AG10803 (cell line): ENCODE data around the gene STK39.

Experiments used
- DNase-seq: peaks from one replicate; pipeline ENCODE4 v3.0.0; 2010; ENCODE audit warnings: low read depth
- H3K4me3 ChIP-seq: 2 replicates; pipeline ENCODE4 v1.5.1; 2011; ENCODE audit warnings: mild to moderate bottlenecking, low read length, control low read depth
- CTCF ChIP-seq: conservative IDR thresholded peaks from 2 replicates; pipeline ENCODE4 v1.5.1; 2011; ENCODE audit warnings: mild to moderate bottlenecking, low read length, control low read depth, inconsistent platforms

The STK39 gene

GRCh38 chr2:167972020-167972419 is 275.4 kb downstream of the STK39 start:
- no peak overlapping the region for H3K4me3 ChIP-seq
- no peak for DNase-seq
- no peak for TF ChIP-seq CTCF

- no peak for TF ChIP-seq CTCF
- no peak overlapping the region for H3K4me3 ChIP-seq
- DNase-seq, result no peak
Measured at GRCh38 chr2:167966937-167967913, 280.2 kb downstream of the STK39 start.

- no peak for TF ChIP-seq CTCF
- DNase-seq, result peak; percentile 31
- no peak overlapping the region for H3K4me3 ChIP-seq
Measured at GRCh38 chr2:167965907-167966761, 281.3 kb downstream of the STK39 start.

GRCh38 chr2:167964650-167965413 is 282.6 kb downstream of the STK39 start:
- no peak overlapping the region for H3K4me3 ChIP-seq
- DNase-seq, result no peak
- TF ChIP-seq CTCF, result peak; percentile 30

- DNase-seq, result no peak
- no peak overlapping the region for H3K4me3 ChIP-seq
- TF ChIP-seq CTCF, result no peak
Measured at GRCh38 chr2:167963899-167964649, 283.3 kb downstream of the STK39 start.

GRCh38 chr2:167962436-167963226 is 284.8 kb downstream of the STK39 start:
- no peak for DNase-seq
- no peak overlapping the region for H3K4me3 ChIP-seq
- TF ChIP-seq CTCF, result no peak
